D721Med (cell line): ENCODE measurements around the gene NANOS2.

Experiments
- DNase-seq: peaks from one replicate; pipeline ENCODE4 v3.0.0; 2011; ENCODE audit warnings: low spot score; ENCODE audit not compliant: insufficient read length
- FAIRE-seq: peaks from 2 replicates; lab custom pipeline; 2011; peaks lifted over from hg19 to GRCh38; lab: Jason Lieb, UNC
- TF ChIP-seq, protein P1 (sequence below): IDR thresholded peaks from 2 replicates; pipeline ENCODE4 v1.5.1; 2012; ENCODE audit warnings: mild to moderate bottlenecking, control low read depth; ENCODE audit not compliant: insufficient read depth; ENCODE audit errors: missing control alignments

NANOS2 gene

DNA sequence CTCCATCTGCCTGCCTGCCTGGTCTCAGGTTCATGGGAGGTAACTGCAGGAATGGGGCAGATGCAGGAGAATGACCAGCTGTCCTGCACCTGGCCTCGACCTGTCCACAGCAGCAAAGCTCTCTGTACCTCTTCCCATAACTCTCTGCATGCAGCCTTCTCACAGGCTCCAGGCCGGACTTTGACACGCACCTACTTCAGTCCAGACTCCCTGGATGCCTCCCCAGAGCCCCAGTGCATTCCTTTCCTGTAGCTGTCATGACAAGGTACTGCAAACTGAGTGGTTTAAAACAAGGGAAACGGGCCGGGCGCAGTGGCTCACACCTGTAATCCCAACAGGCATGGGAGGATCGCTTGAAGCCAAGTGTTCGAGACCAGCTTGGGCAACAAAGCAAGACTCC, 3.3 kb downstream of the NANOS2 start:
- FAIRE-seq = no peak
- TF ChIP-seq, protein P1, sequence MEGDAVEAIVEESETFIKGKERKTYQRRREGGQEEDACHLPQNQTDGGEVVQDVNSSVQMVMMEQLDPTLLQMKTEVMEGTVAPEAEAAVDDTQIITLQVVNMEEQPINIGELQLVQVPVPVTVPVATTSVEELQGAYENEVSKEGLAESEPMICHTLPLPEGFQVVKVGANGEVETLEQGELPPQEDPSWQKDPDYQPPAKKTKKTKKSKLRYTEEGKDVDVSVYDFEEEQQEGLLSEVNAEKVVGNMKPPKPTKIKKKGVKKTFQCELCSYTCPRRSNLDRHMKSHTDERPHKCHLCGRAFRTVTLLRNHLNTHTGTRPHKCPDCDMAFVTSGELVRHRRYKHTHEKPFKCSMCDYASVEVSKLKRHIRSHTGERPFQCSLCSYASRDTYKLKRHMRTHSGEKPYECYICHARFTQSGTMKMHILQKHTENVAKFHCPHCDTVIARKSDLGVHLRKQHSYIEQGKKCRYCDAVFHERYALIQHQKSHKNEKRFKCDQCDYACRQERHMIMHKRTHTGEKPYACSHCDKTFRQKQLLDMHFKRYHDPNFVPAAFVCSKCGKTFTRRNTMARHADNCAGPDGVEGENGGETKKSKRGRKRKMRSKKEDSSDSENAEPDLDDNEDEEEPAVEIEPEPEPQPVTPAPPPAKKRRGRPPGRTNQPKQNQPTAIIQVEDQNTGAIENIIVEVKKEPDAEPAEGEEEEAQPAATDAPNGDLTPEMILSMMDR = no peak

DNA sequence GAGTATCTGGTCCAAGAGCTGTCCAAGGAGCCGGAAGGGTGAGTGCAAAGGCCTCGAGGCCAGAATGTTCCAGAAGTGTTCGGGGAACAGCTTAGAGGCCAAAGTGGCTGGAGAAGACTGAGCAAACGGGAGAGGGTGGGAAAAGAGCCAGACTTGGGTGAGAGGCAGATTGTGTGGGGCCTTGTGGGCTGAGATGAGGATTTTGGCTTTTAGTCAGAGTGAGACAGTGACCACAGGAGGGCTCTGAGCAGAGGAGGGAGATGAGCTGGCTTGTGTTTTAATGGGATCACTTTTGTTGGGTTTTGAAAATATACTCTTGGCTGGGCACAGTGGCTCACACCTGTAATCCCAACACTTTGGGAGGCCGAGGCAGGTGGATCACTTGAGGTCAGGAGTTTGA, 5.6 kb downstream of the NANOS2 start:
- no peak for DNase-seq

More for the DNA sequence above, 3.3 kb downstream of the NANOS2 start:
- DNase-seq = no peak

DNA sequence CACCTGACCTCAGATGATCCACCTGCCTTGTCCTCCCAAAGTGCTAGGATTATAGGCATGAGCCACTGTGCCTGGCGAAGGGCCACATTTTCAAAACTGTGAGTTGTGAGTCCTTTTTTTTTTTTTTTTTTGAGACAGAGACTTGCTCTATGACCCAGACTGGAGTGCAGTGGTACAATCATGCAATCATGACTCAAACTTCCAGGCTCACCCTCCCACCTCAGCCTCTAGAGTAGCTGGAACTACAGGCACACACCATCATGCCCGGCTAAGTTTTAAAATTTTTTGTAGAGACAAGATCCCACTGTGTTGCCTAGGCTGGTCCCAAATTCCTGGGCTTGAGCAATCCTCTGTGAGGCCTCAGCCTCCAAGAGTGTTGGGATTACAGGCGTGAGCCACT, 8.4 kb downstream of the NANOS2 start:
- DNase-seq = no peak
- TF ChIP-seq, protein P1 = no peak
- FAIRE-seq = no peak

More for the DNA sequence above, 5.6 kb downstream of the NANOS2 start:
- no peak for FAIRE-seq
- TF ChIP-seq, protein P1 = no peak

DNA sequence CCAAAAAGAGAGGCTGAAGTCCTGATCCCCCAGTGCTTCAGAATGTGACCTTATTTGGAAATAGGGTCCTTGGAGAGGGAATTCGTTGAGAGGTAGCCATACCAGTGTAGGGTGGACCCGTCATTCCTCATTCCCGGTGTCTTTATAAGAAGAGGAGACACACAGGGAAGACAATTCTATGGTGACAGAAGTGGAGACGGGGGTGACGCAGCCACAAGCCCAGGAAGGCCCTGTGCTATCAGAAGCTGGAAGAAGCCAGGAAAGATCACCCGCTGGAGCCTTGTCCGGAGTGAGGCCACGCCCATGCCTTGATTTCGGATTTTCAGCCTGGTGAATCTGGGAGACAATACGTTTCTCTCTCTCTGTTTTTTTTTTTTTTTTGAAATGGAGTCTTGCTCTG, 9.6 kb downstream of the NANOS2 start:
- DNase-seq = no peak
- FAIRE-seq = no peak
- TF ChIP-seq, protein P1 = no peak

DNA sequence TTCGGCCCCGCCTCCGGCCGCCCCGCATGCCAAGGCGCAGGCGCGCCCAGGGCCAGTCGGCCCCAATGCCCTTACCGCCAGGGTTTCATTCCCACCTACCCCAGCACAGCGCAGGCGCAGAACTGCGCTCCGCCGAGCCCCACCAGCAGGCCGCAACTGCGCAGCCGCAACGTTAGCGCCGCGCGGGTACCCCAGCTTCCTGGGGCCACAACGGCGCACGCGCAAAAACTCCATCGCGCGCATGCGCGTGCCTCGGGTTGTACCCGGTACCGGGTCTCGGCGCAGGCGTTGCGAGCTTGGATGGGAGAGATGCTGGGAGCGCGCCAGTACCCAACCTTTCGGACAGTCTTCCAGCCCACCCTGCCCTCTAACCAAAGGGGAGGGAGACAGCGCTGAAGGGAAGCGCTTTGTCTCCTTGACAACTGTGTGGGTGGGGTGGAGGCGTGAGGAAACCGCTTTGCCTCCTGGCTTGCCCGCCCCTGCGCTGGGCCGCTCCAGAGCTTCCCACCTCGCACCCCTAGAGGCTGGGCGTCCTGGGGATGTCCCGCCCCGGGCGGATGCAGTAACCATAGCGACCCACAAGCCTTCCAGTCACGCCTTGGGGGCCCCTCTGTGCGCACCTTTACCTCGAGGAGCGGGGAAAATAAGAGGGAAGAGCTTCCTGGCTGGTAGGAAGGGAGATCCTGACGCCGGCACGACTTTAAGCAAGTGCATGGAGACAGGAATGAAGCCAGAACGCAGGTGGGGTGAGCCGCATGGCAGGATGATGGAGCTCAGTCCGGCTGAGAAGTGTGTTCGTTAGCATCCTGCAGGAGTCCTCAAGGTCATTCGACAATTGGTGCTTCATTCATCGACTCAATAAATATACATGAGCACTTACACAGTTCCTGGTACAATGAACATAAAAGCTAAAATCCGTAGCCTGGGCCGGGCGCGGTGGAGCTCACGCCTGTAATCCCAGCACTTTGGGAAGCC, 11.6 kb downstream of the NANOS2 start:
- FAIRE-seq = no peak
- TF ChIP-seq, protein P1 = no peak
- peak; percentile 97 for DNase-seq

DNA sequence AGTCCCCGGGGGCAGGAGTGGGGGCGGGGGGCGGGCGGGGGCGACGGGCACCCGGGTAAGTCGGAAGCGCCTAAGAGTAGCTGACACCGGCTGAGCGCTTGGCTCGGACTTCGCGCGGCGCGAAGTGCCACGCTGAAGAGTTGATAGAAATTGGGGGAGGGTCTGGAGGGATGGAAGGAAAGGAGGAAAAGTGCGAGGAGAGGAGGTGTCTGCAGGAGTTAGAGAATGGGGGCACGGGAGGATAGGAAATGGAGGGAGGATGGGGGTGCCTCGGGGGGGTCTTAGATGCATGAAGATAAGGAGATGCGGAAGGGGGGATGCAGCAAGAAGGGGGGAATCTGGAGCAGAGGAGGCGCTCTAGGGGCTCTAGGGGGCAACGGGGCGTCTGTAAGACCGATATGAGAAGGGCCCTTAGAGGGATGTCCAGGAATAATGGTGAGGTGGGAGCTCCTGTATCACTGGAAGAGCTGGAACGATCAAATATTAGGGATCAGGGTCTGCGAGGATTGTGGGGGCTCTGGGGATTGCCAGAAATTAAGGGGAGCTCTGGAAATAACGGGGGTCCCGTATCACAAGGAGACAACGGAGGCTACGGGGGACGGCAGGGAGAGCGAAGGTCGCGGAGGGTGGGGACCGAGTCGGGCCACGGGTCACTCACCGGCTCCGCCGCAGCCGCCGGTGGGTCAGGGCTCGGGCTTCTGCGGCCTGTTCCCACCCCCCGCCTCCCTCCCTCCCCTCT, 12.5 kb downstream of the NANOS2 start, which contains the start of gene MYPOP:
Gene MYPOP (minus strand): TSS at position 702 of the 739 bp plus-strand sequence. CDS start 840 bp downstream, outside the sequence.
- FAIRE-seq = no peak
- no peak for DNase-seq
- TF ChIP-seq, protein P1 = no peak
